Neural cell (in vitro differentiated cells): Measurements from ENCODE around the gene TPRKB.

Experiments used
- EP300 ChIP-seq: fragments of 450-650 bp; conservative IDR thresholded peaks from 2 replicates; pipeline ENCODE4 v1.6.1; 2014; ENCODE audit warnings: antibody characterized with exemption, mild to moderate bottlenecking, moderate library complexity; ENCODE audit not compliant: poor library complexity, severe bottlenecking
- EZH2 ChIP-seq: fragments of 200-600, 300-800 bp; shearing (Covaris generic), sonication (generic); IDR thresholded peaks from 2 replicates; pipeline ENCODE4 v1.6.1; 2014; ENCODE audit warnings: antibody characterized with exemption, low read length, borderline replicate concordance, mild to moderate bottlenecking; ENCODE audit not compliant: insufficient read depth, poor library complexity, severe bottlenecking
- MXI1 ChIP-seq: fragments of 450-650 bp; conservative IDR thresholded peaks from 2 replicates; pipeline ENCODE4 v1.6.1; 2014; ENCODE audit warnings: antibody characterized with exemption, mild to moderate bottlenecking; ENCODE audit not compliant: poor library complexity, severe bottlenecking
- POLR2AphosphoS5 ChIP-seq: IDR thresholded peaks from 2 replicates; pipeline ENCODE4 v1.6.1; 2012
- RAD21 ChIP-seq: fragments of 450-650 bp; conservative IDR thresholded peaks from 2 replicates; pipeline ENCODE4 v1.6.1; 2014; ENCODE audit warnings: antibody characterized with exemption, mild to moderate bottlenecking, moderate library complexity
- SMC3 ChIP-seq: fragments of 450-650 bp; conservative IDR thresholded peaks from 2 replicates; pipeline ENCODE4 v1.6.1; 2014; ENCODE audit warnings: antibody characterized with exemption, mild to moderate bottlenecking, moderate library complexity; ENCODE audit not compliant: poor library complexity
- TAF1 ChIP-seq: IDR thresholded peaks from 2 replicates; pipeline ENCODE4 v1.6.1; 2012; ENCODE audit warnings: low read depth
- TF ChIP-seq, protein P1 (sequence below): fragments of 450-650 bp; IDR thresholded peaks from 2 replicates; pipeline ENCODE4 v1.5.1; 2014; ENCODE audit warnings: antibody characterized with exemption, mild to moderate bottlenecking, moderate library complexity; ENCODE audit not compliant: poor library complexity, severe bottlenecking
- TF ChIP-seq, protein P2 (sequence below): IDR thresholded peaks from 2 replicates; pipeline ENCODE4 v1.6.1; 2012; ENCODE audit warnings: borderline replicate concordance

DNA sequence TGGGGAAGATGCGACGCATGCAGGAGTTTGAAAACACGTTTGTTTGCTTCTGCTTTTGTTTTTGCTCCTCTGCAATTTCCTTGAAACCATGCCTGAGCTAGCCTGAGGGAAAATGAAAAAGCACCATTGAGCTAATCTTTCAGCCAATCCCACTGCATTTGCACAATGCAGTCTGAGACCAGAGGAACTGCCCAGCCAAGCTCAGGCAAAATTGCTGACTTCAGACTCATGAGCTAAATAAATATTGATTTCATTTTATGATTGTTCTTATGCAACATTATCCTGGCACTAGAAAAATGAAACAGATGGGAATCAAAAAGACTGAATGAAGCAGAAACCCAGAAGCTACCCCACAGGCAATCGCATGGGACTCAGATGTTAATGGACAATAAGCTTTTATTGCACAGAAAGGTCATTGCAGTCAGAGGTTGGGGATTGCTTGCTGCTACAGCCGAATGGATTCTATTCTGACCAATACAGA is 37.0 kb downstream of the TPRKB start:
- TF ChIP-seq, protein P1, sequence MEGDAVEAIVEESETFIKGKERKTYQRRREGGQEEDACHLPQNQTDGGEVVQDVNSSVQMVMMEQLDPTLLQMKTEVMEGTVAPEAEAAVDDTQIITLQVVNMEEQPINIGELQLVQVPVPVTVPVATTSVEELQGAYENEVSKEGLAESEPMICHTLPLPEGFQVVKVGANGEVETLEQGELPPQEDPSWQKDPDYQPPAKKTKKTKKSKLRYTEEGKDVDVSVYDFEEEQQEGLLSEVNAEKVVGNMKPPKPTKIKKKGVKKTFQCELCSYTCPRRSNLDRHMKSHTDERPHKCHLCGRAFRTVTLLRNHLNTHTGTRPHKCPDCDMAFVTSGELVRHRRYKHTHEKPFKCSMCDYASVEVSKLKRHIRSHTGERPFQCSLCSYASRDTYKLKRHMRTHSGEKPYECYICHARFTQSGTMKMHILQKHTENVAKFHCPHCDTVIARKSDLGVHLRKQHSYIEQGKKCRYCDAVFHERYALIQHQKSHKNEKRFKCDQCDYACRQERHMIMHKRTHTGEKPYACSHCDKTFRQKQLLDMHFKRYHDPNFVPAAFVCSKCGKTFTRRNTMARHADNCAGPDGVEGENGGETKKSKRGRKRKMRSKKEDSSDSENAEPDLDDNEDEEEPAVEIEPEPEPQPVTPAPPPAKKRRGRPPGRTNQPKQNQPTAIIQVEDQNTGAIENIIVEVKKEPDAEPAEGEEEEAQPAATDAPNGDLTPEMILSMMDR, result no peak
- TF ChIP-seq, protein P2, sequence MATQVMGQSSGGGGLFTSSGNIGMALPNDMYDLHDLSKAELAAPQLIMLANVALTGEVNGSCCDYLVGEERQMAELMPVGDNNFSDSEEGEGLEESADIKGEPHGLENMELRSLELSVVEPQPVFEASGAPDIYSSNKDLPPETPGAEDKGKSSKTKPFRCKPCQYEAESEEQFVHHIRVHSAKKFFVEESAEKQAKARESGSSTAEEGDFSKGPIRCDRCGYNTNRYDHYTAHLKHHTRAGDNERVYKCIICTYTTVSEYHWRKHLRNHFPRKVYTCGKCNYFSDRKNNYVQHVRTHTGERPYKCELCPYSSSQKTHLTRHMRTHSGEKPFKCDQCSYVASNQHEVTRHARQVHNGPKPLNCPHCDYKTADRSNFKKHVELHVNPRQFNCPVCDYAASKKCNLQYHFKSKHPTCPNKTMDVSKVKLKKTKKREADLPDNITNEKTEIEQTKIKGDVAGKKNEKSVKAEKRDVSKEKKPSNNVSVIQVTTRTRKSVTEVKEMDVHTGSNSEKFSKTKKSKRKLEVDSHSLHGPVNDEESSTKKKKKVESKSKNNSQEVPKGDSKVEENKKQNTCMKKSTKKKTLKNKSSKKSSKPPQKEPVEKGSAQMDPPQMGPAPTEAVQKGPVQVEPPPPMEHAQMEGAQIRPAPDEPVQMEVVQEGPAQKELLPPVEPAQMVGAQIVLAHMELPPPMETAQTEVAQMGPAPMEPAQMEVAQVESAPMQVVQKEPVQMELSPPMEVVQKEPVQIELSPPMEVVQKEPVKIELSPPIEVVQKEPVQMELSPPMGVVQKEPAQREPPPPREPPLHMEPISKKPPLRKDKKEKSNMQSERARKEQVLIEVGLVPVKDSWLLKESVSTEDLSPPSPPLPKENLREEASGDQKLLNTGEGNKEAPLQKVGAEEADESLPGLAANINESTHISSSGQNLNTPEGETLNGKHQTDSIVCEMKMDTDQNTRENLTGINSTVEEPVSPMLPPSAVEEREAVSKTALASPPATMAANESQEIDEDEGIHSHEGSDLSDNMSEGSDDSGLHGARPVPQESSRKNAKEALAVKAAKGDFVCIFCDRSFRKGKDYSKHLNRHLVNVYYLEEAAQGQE, result no peak
- TF ChIP-seq EZH2, result no peak
- TF ChIP-seq POLR2AphosphoS5, result no peak
- no peak for TF ChIP-seq EP300
- TF ChIP-seq SMC3, result no peak
- TF ChIP-seq MXI1, result no peak
- TF ChIP-seq TAF1, result no peak
- TF ChIP-seq RAD21, result no peak
